Glutamatergic neuron (in vitro differentiated cells): ENCODE measurements around the gene FAM187B. TPM values are rescaled to one million over a fixed set of nuclear protein-coding genes. Genes with fewer than 3 reads are reported as not detected.
"Not testable (repeated sequence)": the region's sequence is repeated elsewhere in the genome, so short reads cannot be mapped to it uniquely, and the experiment has no call there.

ENCODE experiments used
- DNase-seq: peaks from one replicate; pipeline ENCODE4 v3.0.0; 2022
- H3K27ac Mint-ChIP-seq: one replicate; pipeline ENCODE4 v1.8.0; 2020; ENCODE audit warnings: mild to moderate bottlenecking, mixed read lengths, inconsistent platforms; ENCODE audit not compliant: unreplicated experiment
- H3K27me3 Mint-ChIP-seq: one replicate; pipeline ENCODE4 v1.8.0; 2020; ENCODE audit warnings: mild to moderate bottlenecking, moderate library complexity, mixed read lengths, inconsistent platforms; ENCODE audit not compliant: unreplicated experiment
- H3K36me3 Mint-ChIP-seq: one replicate; pipeline ENCODE4 v1.8.0; 2020; ENCODE audit warnings: mild to moderate bottlenecking, mixed read lengths, inconsistent platforms; ENCODE audit not compliant: unreplicated experiment
- H3K4me1 Mint-ChIP-seq: one replicate; pipeline ENCODE4 v1.8.0; 2020; ENCODE audit warnings: mild to moderate bottlenecking, low read depth, mixed read lengths, inconsistent platforms; ENCODE audit not compliant: unreplicated experiment
- H3K4me3 Mint-ChIP-seq: one replicate; pipeline ENCODE4 v1.8.0; 2020; ENCODE audit warnings: mild to moderate bottlenecking, mixed read lengths, inconsistent platforms; ENCODE audit not compliant: unreplicated experiment
- H3K9me3 Mint-ChIP-seq: one replicate; pipeline ENCODE4 v1.8.0; 2020; ENCODE audit warnings: mild to moderate bottlenecking, moderate library complexity, mixed read lengths, inconsistent platforms; ENCODE audit not compliant: unreplicated experiment
- total RNA-seq: library from RNA; stranded (reverse); fragmentation: NEBNext Ultra II Directional; extraction: Animal tissue kit (Norgen Biotek cat#: 25700); gene quantifications from one replicate; pipeline ENCODE4 v1.2.1, GENCODE V29; 2021; ENCODE audit not compliant: unreplicated experiment
- TF ChIP-seq, protein P1 (sequence below): fragments of 200-600 bp; sonication (generic); IDR thresholded peaks from one replicate; pipeline ENCODE4 v1.5.0; 2021; ENCODE audit not compliant: partially characterized antibody, unreplicated experiment

Gene FAM187B
- total RNA-seq, 1 donor from 2014 or later, result not detected

DNA sequence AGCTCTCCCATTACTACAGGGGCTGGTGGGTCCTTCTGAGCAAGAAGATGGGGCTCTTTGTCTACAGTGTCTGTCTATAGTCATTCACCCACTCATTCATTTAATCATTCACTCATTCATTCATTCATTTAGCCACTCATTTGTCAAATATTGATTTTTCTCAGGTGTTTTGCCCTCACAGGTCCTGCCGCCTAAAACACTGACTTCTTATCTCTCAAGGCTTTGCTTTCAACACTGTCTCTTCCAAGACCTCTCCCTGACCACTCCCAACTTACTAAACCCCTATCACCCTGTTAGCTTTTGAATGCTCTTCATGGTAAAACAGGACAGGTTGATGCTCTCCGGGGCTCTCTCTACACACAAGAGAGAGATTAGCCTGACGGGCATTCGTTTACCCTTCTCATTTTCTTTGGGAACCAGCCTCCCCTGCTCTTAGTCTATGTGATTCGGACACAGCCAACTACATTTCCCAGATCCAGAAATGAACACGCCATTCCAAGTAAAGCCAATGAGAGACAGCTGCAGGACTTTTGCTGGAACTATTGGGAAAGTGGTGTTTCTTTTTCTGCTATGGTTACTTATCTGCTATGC is 22.7 kb downstream of the FAM187B start:
- no peaks in the 10 kb centered on the region for H3K36me3 Mint-ChIP-seq
- TF ChIP-seq, protein P1, sequence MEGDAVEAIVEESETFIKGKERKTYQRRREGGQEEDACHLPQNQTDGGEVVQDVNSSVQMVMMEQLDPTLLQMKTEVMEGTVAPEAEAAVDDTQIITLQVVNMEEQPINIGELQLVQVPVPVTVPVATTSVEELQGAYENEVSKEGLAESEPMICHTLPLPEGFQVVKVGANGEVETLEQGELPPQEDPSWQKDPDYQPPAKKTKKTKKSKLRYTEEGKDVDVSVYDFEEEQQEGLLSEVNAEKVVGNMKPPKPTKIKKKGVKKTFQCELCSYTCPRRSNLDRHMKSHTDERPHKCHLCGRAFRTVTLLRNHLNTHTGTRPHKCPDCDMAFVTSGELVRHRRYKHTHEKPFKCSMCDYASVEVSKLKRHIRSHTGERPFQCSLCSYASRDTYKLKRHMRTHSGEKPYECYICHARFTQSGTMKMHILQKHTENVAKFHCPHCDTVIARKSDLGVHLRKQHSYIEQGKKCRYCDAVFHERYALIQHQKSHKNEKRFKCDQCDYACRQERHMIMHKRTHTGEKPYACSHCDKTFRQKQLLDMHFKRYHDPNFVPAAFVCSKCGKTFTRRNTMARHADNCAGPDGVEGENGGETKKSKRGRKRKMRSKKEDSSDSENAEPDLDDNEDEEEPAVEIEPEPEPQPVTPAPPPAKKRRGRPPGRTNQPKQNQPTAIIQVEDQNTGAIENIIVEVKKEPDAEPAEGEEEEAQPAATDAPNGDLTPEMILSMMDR, result no peak
- DNase-seq, result no peak
- no peaks in the 10 kb centered on the region for H3K27me3 Mint-ChIP-seq
- peaks cover 6% of the 10 kb centered on the region for H3K4me1 Mint-ChIP-seq
- no peak overlapping the region for H3K4me3 Mint-ChIP-seq
- peaks cover 3% of the 10 kb centered on the region for H3K9me3 Mint-ChIP-seq
- no peak overlapping the region for H3K27ac Mint-ChIP-seq

DNA sequence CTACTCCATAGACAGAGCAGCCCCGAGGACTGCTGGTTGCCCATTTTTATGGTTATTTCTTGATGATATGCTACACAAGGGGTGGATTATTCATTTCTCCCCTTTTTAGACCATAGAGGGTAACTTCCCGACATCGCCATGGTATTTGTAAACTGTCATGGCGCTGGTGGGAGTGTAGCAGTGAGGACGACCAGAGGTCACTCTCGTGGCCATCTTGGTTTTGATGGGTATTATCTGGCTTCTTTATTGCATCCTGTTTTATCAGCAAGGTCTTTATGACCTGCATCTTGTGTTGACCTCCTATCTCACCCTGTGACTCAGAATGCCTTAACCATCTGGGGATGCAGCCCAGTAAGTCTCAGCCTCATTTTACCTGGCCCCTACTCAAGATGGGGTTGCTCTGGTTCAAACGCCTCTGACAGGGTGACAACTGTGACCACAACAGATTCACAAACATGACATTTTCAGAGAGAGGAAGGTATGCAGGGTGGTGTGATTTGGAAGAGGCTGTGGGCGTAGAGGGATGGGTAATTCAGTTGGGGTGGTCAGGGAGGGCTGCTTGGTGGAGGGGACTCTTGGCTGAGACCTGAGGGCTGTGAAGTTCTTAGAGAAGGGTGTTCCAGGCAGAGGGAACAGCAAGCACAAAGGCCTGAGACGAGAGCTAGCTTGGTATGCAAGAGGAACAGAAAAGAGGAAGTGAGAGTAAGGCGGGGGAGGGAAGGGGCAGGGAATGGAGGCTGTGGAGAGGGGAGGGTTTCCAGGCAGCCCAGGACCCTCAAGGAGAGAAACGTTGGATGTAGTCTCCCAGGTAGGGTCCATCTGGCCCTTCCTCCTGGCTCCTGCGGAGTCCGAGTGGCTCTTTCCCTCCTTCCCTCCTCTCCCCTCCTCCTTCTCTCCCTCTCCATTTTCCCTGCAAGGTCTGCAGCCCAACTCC is 23.5 kb downstream of the FAM187B start:
- H3K27ac Mint-ChIP-seq, result no peak overlapping the region

DNA sequence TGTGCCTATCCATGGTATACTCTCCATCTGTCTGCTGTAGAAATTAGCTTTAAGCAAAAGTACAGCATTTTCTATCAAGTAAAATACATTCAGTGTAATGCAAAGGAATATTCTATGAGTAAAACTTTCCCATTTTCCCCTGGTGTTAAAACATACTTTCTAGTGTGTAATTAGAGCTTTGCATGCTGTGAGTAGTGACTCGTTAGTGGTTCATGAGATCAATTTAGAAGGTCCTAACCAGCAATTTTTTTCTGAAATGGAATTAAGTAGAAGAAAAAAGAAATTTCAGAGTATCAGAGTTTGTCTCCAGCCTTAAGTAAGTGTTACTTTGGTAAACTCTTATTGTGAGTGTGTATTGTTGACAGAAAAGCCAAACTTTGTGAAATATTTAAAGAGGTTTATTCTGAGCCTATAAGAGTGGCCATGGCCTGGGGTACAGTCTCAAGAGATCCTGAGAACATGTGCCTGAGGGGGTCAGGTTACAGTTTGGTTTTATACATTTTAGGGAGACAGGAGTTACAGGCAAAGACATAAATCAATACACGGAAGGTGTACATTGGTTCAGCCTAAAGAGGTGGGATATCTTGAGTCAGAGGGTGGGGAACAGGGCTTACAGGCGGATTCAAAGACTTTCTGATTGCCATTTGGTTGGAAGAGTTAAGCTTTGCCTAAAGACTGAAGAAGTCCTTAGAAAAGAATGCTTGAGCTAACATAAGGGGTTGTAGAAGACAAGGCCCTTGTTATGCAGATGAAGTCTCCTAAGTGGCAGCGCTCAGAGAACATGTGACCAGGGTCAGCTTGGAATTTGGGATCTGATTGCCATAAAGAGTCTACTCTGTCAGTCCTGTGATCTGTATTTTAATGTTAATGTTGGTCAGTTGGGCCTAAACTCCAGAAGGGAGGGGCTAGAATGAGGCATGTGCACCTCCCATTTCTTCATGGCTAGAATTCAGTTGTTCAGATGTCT is 25.5 kb downstream of the FAM187B start:
- Mint-ChIP-seq H3K4me1 (peaks cover 6% of the 10 kb centered on the region), H3K9me3 (no peaks in the 10 kb centered on the region), H3K27ac (no peak overlapping the region), H3K27me3 (no peaks in the 10 kb centered on the region), H3K36me3 (no peaks in the 10 kb centered on the region), H3K4me3 (no peak overlapping the region)
- TF ChIP-seq, protein P1, result no peak
- DNase-seq, result no peak

More for the DNA sequence above, 23.5 kb downstream of the FAM187B start:
- Mint-ChIP-seq H3K4me1 (peaks cover 6% of the 10 kb centered on the region), H3K27me3 (no peaks in the 10 kb centered on the region), H3K9me3 (no peaks in the 10 kb centered on the region), H3K36me3 (no peaks in the 10 kb centered on the region), H3K4me3 (no peak overlapping the region)
- TF ChIP-seq, protein P1, result no peak
- DNase-seq, result no peak

DNA sequence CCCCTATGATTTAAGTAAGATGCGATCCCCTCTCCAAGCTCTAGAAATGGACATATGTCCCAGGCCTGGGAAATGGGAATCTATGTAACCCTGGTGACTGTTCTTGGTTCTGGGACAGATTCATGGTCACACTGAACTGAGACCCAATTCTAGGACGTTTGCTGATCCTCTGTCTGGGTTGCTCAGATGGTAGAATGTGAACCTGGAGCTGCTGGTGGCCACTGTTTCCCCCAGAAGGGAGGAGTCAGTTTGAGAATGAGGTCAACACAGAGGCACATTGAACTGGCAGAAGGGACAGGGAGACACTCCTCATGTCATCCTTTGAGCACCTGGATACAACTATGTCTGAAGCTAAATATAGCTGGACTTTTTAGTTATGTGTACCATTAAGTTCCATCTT is 29.1 kb downstream of the FAM187B start:
- H3K27me3 Mint-ChIP-seq, result no peaks in the 10 kb centered on the region
- no peaks in the 10 kb centered on the region for H3K36me3 Mint-ChIP-seq
- H3K9me3 Mint-ChIP-seq, result no peaks in the 10 kb centered on the region
- TF ChIP-seq, protein P1, result no peak
- peaks cover 6% of the 10 kb centered on the region for H3K4me1 Mint-ChIP-seq
- H3K4me3 Mint-ChIP-seq, result no peak overlapping the region
- no peak overlapping the region for H3K27ac Mint-ChIP-seq
- DNase-seq, result no peak

DNA sequence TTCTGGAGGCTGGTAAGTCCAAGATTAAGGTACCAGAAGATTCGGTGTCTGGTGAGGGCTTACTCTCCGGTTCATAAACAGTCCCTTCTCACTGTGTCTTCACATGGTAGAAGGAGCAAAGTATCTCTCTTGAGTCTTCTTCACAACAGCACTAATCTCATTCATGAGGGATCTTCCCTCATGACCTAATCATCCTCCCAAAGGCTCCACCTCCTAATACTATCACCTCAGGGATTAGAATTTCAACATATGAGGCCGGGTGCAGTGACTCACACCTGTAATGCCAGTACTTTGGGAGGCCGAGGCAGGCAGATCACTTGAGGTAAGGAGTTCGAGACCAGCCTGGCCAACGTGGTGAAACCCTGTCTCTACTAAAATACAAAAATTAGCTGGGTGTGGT is 31.7 kb downstream of the FAM187B start:
- H3K4me1 Mint-ChIP-seq, H3K4me3 Mint-ChIP-seq, H3K9me3 Mint-ChIP-seq, DNase-seq, H3K27me3 Mint-ChIP-seq, H3K36me3 Mint-ChIP-seq, H3K27ac Mint-ChIP-seq: not testable (repeated sequence)
